NCI-H526 treated with DMSO at 0.1 percent for 48 hours (cell line): Measurements from ENCODE around the gene STARD3.

Experiments
- DNase-seq: peaks from one replicate; lab custom pipeline; 2025; lab: John Stamatoyannopoulos, UW

Gene STARD3

GRCh38 chr17:39660397-39661385 lies 23.7 kb downstream of the STARD3 start:
- no peak for DNase-seq

- DNase-seq: no peak
Measured at GRCh38 chr17:39661744-39662541, 25.0 kb downstream of the STARD3 start.

DNA sequence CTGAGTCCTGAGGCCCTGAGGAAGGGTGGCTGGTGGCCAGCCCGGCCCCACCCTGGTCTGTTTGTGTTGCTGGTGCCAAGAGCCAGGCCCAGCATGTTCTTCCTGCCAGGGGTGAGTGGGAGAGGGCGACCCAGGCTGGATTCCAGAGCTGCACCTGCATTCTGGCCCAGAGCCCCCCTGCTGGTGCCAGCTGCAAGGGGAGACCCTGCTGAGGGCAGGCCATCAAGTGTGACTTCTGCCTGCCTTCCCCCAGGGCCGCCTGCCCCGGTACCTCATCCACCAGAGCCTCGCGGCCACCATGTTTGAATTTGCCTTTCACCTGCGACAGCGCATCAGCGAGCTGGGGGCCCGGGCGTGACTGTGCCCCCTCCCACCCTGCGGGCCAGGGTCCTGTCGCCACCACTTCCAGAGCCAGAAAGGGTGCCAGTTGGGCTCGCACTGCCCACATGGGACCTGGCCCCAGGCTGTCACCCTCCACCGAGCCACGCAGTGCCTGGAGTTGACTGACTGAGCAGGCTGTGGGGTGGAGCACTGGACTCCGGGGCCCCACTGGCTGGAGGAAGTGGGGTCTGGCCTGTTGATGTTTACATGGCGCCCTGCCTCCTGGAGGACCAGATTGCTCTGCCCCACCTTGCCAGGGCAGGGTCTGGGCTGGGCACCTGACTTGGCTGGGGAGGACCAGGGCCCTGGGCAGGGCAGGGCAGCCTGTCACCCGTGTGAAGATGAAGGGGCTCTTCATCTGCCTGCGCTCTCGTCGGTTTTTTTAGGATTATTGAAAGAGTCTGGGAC lies 25.8 kb downstream of the STARD3 start:
- DNase-seq: no peak

GRCh38 chr17:39663340-39663687 lies 26.4 kb downstream of the STARD3 start:
- DNase-seq: no peak

DNA sequence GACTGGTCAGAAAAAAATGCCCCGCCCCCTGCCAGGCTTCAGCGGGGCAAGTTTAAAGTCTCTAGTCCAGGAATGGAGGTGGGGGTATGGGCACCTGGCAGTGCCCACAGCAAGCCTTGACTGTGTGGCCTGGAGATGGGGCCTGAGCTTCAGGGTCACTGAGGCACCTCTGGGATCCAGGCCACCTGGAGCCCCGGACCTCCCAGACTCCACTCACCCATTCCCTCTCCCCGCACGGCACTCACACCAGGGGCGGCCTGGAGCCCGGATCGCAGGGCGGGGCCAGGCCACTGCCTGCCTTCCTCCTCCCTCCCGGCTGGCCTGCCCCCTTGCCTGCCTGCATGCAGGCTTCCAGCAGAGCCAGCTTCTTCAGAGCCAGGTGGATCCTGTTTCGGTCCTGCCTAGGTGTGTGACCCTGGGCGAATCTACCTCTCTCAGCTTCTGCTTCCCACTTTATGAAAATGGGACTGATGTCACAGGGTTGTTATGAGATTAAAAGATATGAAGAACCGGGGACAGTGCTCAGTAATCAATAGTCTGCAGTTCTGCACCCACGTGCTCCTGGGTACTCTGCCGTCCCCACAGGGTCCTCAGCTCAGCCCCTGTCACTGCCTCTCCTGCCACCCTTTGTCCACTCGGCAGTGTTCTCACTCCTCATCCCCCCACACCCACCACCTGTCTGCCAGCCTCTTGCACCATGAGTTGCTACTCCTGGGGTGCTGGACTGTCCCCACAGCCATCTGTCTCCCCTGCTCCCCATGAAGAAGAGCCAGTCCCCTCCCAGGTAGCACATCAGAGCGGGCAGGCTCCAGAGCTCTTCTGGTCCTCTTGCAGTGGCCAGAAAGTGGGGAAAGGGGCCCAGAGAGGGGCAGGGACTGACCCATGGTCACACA lies 27.0 kb downstream of the STARD3 start:
- DNase-seq: no peak

DNA sequence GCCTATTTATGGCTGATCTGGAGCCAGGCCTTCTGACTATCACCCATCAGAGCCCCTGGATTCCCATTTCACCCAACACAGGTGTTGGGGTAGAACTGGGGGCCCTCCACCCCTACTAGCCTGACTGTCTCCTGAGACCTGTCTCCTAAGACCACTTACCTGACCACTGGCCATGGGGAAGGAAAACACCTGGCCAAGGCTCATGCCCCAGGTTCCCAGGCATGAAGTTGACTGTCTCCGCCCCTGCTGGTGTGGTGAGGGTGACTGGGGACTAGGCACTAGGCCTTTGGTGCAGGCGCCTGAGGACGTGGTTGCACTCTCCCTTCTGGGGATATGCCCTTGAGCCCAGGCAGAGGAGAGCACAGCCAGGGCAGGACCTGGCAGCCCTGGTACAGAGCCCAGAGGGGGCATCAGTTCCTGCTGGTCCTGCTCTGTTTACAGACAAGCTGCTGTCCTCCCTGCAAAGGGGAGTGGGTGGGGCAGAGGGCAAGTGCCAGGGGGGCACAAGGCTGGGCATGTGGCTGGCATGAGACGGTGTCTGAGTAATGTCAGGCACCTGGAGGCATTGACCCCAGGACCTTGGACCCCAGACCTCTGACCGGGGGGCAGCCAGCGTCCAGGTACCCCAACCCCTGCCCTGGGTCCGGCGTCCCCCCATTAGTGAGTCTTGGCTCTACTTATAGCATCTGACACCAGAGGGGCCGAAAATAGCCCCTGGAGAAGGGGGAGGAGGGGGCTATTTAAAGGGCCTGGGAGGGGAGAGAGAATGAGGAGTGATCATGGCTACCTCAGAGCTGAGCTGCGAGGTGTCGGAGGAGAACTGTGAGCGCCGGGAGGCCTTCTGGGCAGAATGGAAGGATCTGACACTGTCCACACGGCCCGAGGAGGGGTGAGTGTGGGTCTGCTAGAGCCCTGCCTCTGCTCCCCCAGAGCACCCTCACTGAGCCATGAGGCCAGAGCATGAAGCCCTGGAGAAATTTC lies 27.9 kb downstream of the STARD3 start, which contains the start of gene TCAP:
TCAP (plus strand) TSS at position 769 of the 981 bp plus-strand sequence; CDS start at position 780, 11 bp downstream.
- DNase-seq: no peak

- DNase-seq: no peak
Measured at GRCh38 chr17:39665642-39666224, 28.8 kb downstream of the STARD3 start.

- no peak for DNase-seq
Measured at GRCh38 chr17:39666231-39666600, 29.3 kb downstream of the STARD3 start.

DNA sequence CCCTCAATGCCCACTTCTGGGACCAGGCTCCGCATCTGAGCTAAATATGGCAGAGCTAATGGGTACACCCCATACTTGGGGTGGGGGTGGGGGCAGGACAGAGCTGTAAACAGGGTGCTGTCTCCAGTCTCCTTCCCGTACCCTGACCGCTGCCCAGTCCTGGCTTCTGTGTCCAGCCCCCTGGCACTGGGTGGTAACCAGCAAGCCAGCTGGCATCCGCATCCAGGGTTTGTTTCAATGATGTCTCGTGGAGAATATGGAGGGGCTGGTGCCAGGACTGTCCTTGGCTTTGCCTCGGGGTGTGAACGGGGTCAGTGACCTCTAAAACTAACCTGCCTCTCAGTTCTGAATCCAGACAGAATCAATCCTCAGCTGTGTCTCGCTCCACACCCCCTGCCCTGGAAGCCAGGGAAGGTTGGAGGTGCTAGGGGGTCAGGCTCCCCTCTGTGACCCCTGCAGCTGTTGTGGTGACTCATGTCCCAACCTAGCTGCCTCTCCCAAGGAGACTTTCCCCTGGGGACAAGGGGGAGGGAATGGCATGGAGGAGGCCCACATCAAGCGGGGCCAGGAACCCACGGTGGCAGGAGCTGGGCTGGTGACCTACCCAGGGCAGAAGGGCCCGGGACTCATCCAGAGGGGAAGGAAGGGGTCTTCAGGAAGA lies 29.8 kb downstream of the STARD3 start:
- DNase-seq: no peak

- no peak for DNase-seq
Measured at GRCh38 chr17:39667262-39667944, 30.5 kb downstream of the STARD3 start.

DNA sequence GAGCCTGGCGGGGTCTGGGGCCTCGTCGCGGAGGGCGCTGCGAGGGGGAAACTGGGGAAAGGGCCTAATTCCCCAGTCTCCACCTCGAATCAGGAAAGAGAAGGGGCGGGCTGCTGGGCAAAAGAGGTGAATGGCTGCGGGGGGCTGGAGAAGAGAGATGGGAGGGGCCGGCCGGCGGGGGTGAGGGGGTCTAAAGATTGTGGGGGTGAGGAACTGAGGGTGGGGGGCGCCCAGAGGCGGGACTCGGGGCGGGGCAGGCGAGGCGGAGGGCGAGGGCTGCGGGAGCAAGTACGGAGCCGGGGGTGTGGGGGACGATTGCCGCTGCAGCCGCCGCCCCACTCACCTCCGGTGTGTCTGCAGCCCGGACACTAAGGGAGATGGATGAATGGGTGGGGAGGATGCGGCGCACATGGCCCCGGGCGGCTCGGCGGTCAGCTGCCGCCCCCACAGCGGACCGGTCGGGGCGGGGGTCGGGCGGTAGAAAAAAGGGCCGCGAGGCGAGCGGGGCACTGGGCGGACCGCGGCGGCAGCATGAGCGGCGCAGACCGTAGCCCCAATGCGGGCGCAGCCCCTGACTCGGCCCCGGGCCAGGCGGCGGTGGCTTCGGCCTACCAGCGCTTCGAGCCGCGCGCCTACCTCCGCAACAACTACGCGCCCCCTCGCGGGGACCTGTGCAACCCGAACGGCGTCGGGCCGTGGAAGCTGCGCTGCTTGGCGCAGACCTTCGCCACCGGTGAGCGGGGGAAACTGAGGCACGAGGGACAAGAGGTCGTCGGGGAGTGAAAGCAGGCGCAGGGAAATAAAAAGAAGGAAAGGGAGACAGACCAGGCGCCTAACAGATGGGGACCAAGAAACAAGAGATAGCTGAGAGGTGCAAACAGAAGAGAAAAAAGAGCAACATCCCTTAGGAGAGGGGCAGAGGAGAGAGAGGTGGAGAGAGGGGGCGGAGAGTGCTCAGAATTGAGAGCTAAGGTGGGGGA lies 31.3 kb downstream of the STARD3 start, which contains the start of gene PNMT:
PNMT (plus strand) TSS at position 509 of the 980 bp plus-strand sequence; CDS start at position 532, 23 bp downstream.
- peak; percentile 26 for DNase-seq

- DNase-seq: no peak
Measured at GRCh38 chr17:39669897-39670735, 33.2 kb downstream of the STARD3 start.

DNA sequence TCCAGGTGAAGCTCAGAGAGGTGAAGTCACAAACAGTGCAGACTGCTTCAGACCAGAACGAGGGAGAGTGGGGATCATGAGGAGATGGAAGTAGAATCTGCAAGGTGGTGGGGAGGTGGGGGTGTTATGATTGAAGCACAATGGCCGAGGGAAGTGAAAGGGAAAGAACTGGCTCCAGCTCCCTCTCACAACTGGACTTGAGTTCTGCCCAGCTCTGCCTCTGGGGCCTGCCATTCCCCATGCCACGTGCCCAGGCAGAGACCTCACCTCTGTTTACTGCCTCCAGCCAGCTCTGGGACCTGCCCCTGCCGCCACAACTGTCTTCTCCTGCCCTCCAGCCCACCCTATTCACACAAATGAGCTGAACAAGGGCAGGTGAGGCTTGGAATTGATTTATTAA lies 33.8 kb downstream of the STARD3 start:
- no peak for DNase-seq

DNA sequence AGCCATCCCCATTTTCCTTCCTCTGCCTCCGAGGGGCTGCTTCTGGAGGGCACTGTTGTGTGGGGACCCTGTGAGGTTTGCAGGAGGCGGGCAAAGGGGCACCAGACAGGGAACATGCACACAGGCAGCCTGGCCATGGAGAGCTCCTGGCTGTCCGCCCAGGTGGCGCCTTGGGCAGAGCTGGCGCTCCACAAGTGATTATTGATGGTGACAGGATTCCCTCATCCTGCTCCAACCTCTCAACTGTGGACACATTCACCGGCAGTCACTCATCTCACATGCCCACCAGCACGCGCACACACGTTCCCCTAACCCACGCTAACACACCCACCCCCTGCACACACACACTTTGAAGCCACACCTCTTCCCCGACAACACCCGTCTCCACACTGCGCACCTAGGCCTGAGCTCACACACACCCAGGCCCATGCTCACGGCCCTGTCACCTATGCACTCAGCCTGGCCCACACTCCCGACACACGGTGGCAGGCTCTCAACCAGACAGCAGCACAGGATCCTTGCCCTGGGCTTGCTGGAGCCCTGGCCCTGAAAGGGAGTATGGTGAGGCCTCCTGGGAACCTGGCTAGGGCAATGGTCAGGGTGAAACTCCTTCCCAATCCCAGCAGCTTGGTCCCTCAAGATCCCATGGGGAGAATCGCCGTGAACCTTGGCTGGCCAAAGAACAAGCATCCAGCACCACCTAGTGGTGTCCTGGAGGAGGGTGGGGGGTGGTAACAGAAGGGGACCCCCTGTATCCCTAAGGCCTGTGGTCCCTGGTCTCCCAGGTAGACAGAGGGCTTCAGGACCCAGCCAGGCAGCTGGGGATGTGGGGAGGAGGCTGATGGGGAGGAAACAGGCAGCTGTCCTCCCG lies 34.9 kb downstream of the STARD3 start:
- DNase-seq: no peak
